Measurements from ENCODE around the gene PCK1.

The PCK1 gene

GRCh38 chr20:57580478-57581201 is 19.7 kb downstream of the PCK1 start:
- H3K36me3 Mint-ChIP-seq (ENCODE audit: low read depth), result no peaks in the 10 kb centered on the region
- H3K4me3 Mint-ChIP-seq, result no peak overlapping the region
- intact Hi-C loops (cut with micrococcal nuclease), result no loop called here
- H3K27ac Mint-ChIP-seq, result no peak overlapping the region
- H3K9me3 Mint-ChIP-seq, result no peaks in the 10 kb centered on the region
- peaks cover 66% of the 10 kb centered on the region for H3K27me3 Mint-ChIP-seq
- H3K4me1 Mint-ChIP-seq (ENCODE audit: low read depth), result peaks cover 33% of the 10 kb centered on the region

DNA sequence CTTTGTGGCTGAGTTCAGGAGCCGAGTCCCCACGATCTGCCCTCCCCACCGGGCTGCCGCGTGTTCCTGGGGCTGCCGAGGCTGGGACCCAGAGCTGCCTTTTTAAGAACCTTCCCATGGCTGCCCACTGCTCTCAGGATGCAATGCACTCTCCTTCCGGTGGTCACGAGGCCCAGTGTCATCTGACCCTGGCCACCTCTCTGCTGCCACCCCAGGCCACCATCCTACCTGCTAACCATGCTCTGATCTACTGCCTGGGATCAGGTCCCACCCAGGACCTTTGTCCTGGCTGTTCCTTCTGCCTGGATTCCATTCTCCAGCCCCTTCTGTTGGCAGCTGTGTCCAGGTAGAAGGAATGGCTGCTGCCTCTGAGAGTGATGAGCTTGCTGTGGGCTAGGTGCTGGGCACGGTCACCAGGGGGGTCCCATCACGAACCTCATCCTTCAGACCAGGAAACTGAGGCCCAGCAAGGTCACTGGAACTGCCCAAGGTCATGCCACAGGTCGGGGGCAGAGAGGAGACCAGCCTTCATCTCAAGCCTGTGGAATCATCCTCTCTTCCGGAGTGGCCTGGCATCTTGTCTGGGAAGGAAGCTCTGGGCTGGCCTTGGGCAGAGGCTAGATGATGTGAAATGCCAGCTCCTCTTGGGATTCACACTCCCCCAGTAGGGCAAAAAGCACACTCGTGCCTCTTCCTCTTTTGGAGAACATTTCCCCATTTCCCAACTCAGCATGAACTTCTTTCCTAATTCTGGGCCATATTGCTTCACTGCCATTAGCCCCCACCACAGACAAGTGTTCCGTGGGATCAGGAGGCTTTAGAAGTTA is 20.5 kb downstream of the PCK1 start:
- Mint-ChIP-seq H3K4me3 (no peak overlapping the region), H3K9me3 (no peaks in the 10 kb centered on the region), H3K4me1 (ENCODE audit: low read depth) (peaks cover 33% of the 10 kb centered on the region), H3K27ac (no peak overlapping the region), H3K36me3 (ENCODE audit: low read depth) (no peaks in the 10 kb centered on the region), H3K27me3 (peaks cover 71% of the 10 kb centered on the region)
- intact Hi-C loops (cut with micrococcal nuclease), result no loop called here

DNA sequence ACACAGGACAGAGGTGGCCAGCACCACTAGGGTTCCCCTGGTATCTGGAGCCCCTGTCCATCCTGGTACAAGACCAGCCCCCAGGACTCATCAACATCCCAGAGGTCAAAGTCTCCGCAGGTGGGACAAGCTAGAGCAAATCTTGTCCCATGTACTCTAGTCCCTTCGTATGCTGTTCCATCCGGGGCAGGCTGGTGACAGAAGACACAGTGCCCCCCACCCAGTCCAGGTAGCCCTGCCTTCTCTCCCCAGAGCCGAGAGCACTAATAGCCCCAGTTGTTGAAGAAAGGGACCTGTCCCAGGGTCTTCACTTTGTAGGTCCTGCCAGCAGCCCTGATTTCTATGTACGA is 21.1 kb downstream of the PCK1 start:
- peaks cover 73% of the 10 kb centered on the region for H3K27me3 Mint-ChIP-seq
- intact Hi-C loops (cut with micrococcal nuclease), result no loop called here
- H3K27ac Mint-ChIP-seq, result no peak overlapping the region
- peaks cover 33% of the 10 kb centered on the region for H3K4me1 Mint-ChIP-seq (ENCODE audit: low read depth)
- H3K36me3 Mint-ChIP-seq (ENCODE audit: low read depth), result no peaks in the 10 kb centered on the region
- H3K4me3 Mint-ChIP-seq, result no peak overlapping the region
- H3K9me3 Mint-ChIP-seq, result no peaks in the 10 kb centered on the region

DNA sequence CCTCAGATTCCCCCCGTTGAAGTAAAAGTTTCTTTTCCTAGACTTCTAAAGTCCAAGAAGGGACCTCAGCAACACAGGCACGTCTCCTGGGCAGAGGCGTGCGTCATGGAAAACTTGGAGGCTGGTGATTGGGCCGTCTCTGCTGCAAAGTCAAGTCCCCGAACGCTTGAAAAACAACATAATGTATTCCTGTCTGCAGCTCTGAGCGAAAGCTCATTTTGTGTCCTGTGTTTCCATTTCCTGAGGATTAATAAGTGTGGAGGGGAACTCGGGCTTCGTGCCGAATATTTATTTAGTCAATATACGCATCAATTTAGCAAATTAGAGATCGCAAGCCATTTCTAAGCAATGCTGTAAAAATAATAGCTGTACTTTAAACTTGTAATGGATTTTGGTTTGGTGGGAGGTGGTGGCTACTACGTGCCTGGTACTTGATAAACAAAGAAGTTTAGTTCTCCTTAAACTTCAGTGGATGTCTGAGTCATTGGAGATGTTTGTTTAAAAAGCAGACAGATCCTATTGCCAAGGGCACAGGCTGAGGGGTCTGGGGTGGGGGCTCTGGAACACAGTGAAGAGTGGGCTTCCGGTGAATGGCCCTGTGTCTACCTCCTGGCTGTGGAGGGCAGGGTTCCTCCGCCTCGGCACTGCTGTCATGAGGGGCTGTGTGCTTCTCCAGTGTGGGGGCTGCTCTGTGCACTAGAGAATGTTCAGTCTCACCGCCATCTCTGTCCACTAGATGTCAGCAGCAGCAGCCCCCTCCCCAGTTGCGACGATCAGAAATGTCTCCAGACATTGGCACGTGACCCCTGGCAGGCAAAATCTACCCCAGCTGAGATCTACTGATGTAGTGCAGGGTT is 21.8 kb downstream of the PCK1 start:
- Mint-ChIP-seq H3K36me3 (ENCODE audit: low read depth) (no peaks in the 10 kb centered on the region), H3K27ac (no peak overlapping the region), H3K4me3 (no peak overlapping the region), H3K9me3 (no peaks in the 10 kb centered on the region), H3K27me3 (peaks cover 75% of the 10 kb centered on the region), H3K4me1 (ENCODE audit: low read depth) (peaks cover 33% of the 10 kb centered on the region)
- intact Hi-C loops (cut with micrococcal nuclease), result no loop called here

DNA sequence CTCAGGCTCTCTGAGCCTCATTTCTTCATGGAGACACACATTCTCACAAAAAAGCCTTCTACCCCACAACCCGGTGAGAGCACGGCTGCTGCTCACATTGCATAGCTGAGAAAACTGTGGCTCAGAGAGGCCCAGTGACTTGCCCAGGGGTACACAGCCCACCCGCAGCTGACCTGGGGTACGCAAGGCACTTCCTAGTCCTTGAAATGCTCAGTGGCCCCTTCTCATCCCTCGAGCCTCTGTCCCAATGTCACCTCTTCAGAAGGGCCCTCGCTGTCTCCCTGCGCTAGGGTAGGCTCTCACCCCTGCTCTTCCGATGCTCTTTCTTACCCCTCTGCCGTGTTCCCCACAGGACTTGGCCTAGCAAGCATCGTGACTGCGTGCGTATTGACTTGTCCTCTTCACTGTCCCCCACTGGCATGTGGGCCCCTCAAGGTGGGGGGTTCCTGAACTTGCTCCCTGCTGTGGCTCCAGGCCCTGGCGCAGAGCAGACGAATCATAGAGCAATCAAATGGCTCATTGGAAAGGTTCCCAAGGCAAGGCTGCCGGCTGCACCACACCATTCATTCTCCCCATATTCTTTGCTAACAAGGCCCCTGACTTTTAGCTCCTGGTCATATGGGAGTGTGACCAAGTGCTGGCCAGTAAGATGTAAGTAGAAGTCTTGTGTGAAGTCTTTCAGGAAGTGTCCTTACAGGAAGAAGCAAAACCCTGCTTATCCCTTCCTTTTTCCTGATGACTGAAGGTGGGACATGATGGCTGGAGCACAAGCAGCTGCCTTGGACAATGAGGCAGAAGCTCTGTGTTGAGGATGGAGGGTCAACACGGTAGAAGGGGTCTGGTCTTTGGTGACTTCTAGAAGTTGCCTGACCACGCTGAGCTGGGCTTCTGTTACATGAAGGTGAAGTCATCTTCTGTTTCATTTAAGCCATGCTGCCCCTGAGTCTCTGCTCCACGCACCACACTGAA is 22.7 kb downstream of the PCK1 start:
- no peak overlapping the region for H3K27ac Mint-ChIP-seq
- no peak overlapping the region for H3K4me3 Mint-ChIP-seq
- H3K4me1 Mint-ChIP-seq (ENCODE audit: low read depth), result peaks cover 33% of the 10 kb centered on the region
- H3K27me3 Mint-ChIP-seq, result peaks cover 66% of the 10 kb centered on the region
- no peaks in the 10 kb centered on the region for H3K9me3 Mint-ChIP-seq
- H3K36me3 Mint-ChIP-seq (ENCODE audit: low read depth), result no peaks in the 10 kb centered on the region
- intact Hi-C loops (cut with micrococcal nuclease), result no loop called here

GRCh38 chr20:57584768-57585461 is 24.0 kb downstream of the PCK1 start:
- Mint-ChIP-seq H3K36me3 (ENCODE audit: low read depth) (no peaks in the 10 kb centered on the region), H3K4me1 (ENCODE audit: low read depth) (peaks cover 32% of the 10 kb centered on the region), H3K4me3 (no peak overlapping the region), H3K27me3 (peaks cover 57% of the 10 kb centered on the region), H3K27ac (no peak overlapping the region), H3K9me3 (no peaks in the 10 kb centered on the region)
- intact Hi-C loops (cut with micrococcal nuclease), result no loop called here

DNA sequence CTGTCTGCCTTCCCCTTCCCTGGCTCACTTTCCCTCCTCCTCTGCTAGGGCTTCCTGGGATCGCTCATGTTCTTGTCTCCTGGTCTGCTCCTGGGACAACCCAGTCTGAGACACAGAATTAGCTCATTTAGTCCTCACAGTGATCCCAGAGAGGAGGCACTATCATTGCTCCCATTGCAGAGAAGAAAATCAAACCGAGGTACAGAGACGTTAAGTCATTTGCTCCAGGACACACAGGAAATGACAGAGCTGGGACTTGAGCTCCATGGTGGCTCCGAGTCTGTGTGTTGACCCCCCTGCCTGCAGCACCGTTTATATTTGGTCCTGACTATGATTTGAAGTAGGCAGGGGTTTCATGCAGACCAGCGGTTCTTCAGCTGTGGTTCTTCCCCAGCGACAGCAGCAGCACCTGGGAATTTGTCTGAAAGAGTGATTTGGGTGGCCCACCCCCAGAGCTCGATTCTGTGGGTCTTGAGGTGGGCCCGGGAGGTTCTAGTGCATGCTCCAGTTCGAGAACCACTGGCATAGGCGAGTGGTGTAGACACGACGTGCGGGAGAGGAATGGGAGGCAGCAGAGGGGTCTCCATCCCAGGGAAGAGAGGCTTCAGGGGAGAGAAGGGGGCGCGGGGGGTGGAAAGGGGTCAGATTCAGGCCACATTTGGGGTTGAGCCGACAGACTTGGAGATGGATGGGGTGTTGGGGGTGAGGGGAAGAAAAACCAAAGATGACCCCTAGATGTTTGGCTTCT is 24.7 kb downstream of the PCK1 start:
- no peaks in the 10 kb centered on the region for H3K9me3 Mint-ChIP-seq
- H3K27me3 Mint-ChIP-seq, result peaks cover 54% of the 10 kb centered on the region
- H3K36me3 Mint-ChIP-seq (ENCODE audit: low read depth), result no peaks in the 10 kb centered on the region
- H3K27ac Mint-ChIP-seq, result no peak overlapping the region
- no peak overlapping the region for H3K4me3 Mint-ChIP-seq
- intact Hi-C loops (cut with micrococcal nuclease), result no loop called here
- peaks cover 25% of the 10 kb centered on the region for H3K4me1 Mint-ChIP-seq (ENCODE audit: low read depth)

- H3K27ac Mint-ChIP-seq, result no peak overlapping the region
- peaks cover 49% of the 10 kb centered on the region for H3K27me3 Mint-ChIP-seq
- no peaks in the 10 kb centered on the region for H3K9me3 Mint-ChIP-seq
- H3K4me1 Mint-ChIP-seq (ENCODE audit: low read depth), result peaks cover 19% of the 10 kb centered on the region
- H3K4me3 Mint-ChIP-seq, result no peak overlapping the region
- no peaks in the 10 kb centered on the region for H3K36me3 Mint-ChIP-seq (ENCODE audit: low read depth)
- intact Hi-C loops (cut with micrococcal nuclease), result no loop called here
These were observed 25.5 kb downstream of the PCK1 start for GRCh38 chr20:57586370-57586793.

GRCh38 chr20:57586943-57587277 is 26.0 kb downstream of the PCK1 start:
- Mint-ChIP-seq H3K27ac (no peak overlapping the region), H3K27me3 (peaks cover 54% of the 10 kb centered on the region), H3K4me1 (ENCODE audit: low read depth) (peaks cover 14% of the 10 kb centered on the region), H3K4me3 (no peak overlapping the region), H3K36me3 (ENCODE audit: low read depth) (no peaks in the 10 kb centered on the region), H3K9me3 (no peaks in the 10 kb centered on the region)
- intact Hi-C loops (cut with micrococcal nuclease), result no loop called here

- Mint-ChIP-seq H3K36me3 (ENCODE audit: low read depth) (no peaks in the 10 kb centered on the region), H3K4me3 (no peak overlapping the region), H3K27ac (no peak overlapping the region), H3K9me3 (no peaks in the 10 kb centered on the region), H3K27me3 (peaks cover 52% of the 10 kb centered on the region), H3K4me1 (ENCODE audit: low read depth) (peaks cover 9% of the 10 kb centered on the region)
- intact Hi-C loops (cut with micrococcal nuclease), result no loop called here
These were observed 26.5 kb downstream of the PCK1 start for GRCh38 chr20:57587278-57587988.

GRCh38 chr20:57587989-57588377 is 27.1 kb downstream of the PCK1 start:
- H3K27me3 Mint-ChIP-seq, result peaks cover 49% of the 10 kb centered on the region
- intact Hi-C loops (cut with micrococcal nuclease), result no loop called here
- no peaks in the 10 kb centered on the region for H3K9me3 Mint-ChIP-seq

GRCh38 chr20:57588596-57588995 is 27.7 kb downstream of the PCK1 start:
- intact Hi-C loops (cut with micrococcal nuclease), result no loop called here
- Mint-ChIP-seq H3K27me3 (peaks cover 49% of the 10 kb centered on the region), H3K9me3 (no peaks in the 10 kb centered on the region), H3K36me3 (ENCODE audit: low read depth) (no peaks in the 10 kb centered on the region), H3K27ac (no peak overlapping the region), H3K4me1 (ENCODE audit: low read depth) (no peaks in the 10 kb centered on the region), H3K4me3 (no peak overlapping the region)

More at GRCh38 chr20:57587989-57588377, 27.1 kb downstream of the PCK1 start:
- H3K27ac Mint-ChIP-seq, result no peak overlapping the region
- H3K4me3 Mint-ChIP-seq, result no peak overlapping the region
- H3K36me3 Mint-ChIP-seq (ENCODE audit: low read depth), result no peaks in the 10 kb centered on the region
- peaks cover 3% of the 10 kb centered on the region for H3K4me1 Mint-ChIP-seq (ENCODE audit: low read depth)

Data from dendritic cell treated with granulocyte-macrophage colony-stimulating factor and Interleukin-4, amounts not matched to agents 40 ng/mL and 50 ng/mL, for 4 days (primary cell).